IMR-90 (cell line): Measurements from ENCODE around the gene TNFRSF21. TPM values are rescaled to one million over a fixed set of nuclear protein-coding genes. Genes with fewer than 3 reads are reported as not detected.

ENCODE experiments used
- ATAC-seq: fragments of 200-7000 bp; cut with Tn5 transposase; 2 replicates; pipeline ENCODE4 v1.9.1; 2020; ENCODE audit warnings: low read depth, mild to moderate bottlenecking, moderate library complexity
- BruUV-seq: library from RNA; stranded (reverse); fragments of 400-500 nt; replicated peaks from 2 replicates; lab custom pipeline; 2021; lab: Mats Ljungman, UMichigan
- CTCF ChIA-PET: fragments of 300-600 bp; formaldehyde crosslinking; extraction: SDS; loops from one replicate; lab custom pipeline; 2021; ENCODE audit warnings: antibody characterized with exemption; lab: Yijun Ruan, JAX
- POLR2A ChIA-PET: fragments of 300-600 bp; sonication (Branson Sonifier 250); formaldehyde crosslinking; loops from one replicate; lab custom pipeline; 2022; ENCODE audit warnings: antibody characterized with exemption; ENCODE audit not compliant: unreplicated experiment; lab: Charles Lee
- DNase-seq: peaks from one replicate; pipeline ENCODE4 v3.0.0; 2013
- H2AFZ ChIP-seq: replicated peaks from 2 replicates; pipeline ENCODE3; 2013; ENCODE audit warnings: low read length, mild to moderate bottlenecking; ENCODE audit not compliant: poor library complexity
- H2AK5ac ChIP-seq: 2 replicates; pipeline ENCODE4 v1.6.1; 2013; ENCODE audit warnings: low read depth, low read length, inconsistent platforms
- H2AK9ac ChIP-seq: replicated peaks from 2 replicates; pipeline ENCODE3; 2013; ENCODE audit warnings: mild to moderate bottlenecking, low read depth, low read length, moderate library complexity; ENCODE audit not compliant: poor library complexity
- H2BK120ac ChIP-seq: 2 replicates; pipeline ENCODE4 v1.6.1; 2013; ENCODE audit warnings: low read depth, low read length, inconsistent platforms
- H2BK15ac ChIP-seq: 3 replicates; pipeline ENCODE4 v1.6.1; 2013; ENCODE audit warnings: low read depth, low read length, inconsistent platforms
- H2BK20ac ChIP-seq: 2 replicates; pipeline ENCODE4 v1.6.1; 2013; ENCODE audit warnings: low read depth, mild to moderate bottlenecking, inconsistent platforms, low read length, moderate library complexity
- H2BK5ac ChIP-seq: 2 replicates; pipeline ENCODE4 v1.6.1; 2013; ENCODE audit warnings: mild to moderate bottlenecking, low read depth, low read length, inconsistent platforms; ENCODE audit not compliant: poor library complexity, severe bottlenecking
- H3K14ac ChIP-seq: replicated peaks from 2 replicates; pipeline ENCODE4 v1.6.1; 2013; ENCODE audit warnings: low read depth, low read length, inconsistent platforms
- H3K18ac ChIP-seq: 2 replicates; pipeline ENCODE4 v1.6.1; 2013; ENCODE audit warnings: low read depth, low read length, control low read depth
- H3K23ac ChIP-seq: 2 replicates; pipeline ENCODE4 v1.6.1; 2013; ENCODE audit warnings: low read depth, low read length, inconsistent platforms
- H3K27ac ChIP-seq: 2 replicates; pipeline ENCODE4 v1.5.1; 2013; ENCODE audit warnings: mild to moderate bottlenecking, control low read depth, low read length; ENCODE audit not compliant: insufficient read depth
- H3K27me3 ChIP-seq: 2 replicates; pipeline ENCODE4 v1.6.1; 2013; ENCODE audit warnings: low read length; ENCODE audit not compliant: control insufficient read depth, insufficient read depth
- H3K36me3 ChIP-seq: 2 replicates; pipeline ENCODE4 v1.6.1; 2013; ENCODE audit warnings: low read length, mixed read lengths; ENCODE audit not compliant: control insufficient read depth, insufficient read depth
- H3K4ac ChIP-seq: 2 replicates; pipeline ENCODE4 v1.6.1; 2013; ENCODE audit warnings: low read depth, low read length, inconsistent platforms
- H3K4me1 ChIP-seq: 2 replicates; pipeline ENCODE4 v1.6.1; 2013; ENCODE audit warnings: low read length, mixed read lengths; ENCODE audit not compliant: control insufficient read depth, insufficient read depth
- H3K4me2 ChIP-seq: 2 replicates; pipeline ENCODE4 v1.6.1; 2013; ENCODE audit warnings: low read depth, mild to moderate bottlenecking, control low read depth, low read length, moderate library complexity
- H3K4me3 ChIP-seq: 2 replicates; pipeline ENCODE4 v1.5.1; 2013; ENCODE audit warnings: low read depth, mild to moderate bottlenecking, control low read depth, low read length, moderate library complexity; ENCODE audit not compliant: insufficient read depth
- H3K56ac ChIP-seq: 2 replicates; pipeline ENCODE4 v1.6.1; 2013; ENCODE audit warnings: low read length, inconsistent platforms; ENCODE audit not compliant: insufficient read depth; ENCODE audit errors: extremely low read depth
- H3K79me1 ChIP-seq, 2 experiments: 2 replicates each; pipeline ENCODE4 v1.6.1; 2013; ENCODE audit warnings: low read length in 2 of 2, inconsistent platforms in 1 of 2, low read depth in 1 of 2
- H3K9ac ChIP-seq: 2 replicates; pipeline ENCODE4 v1.6.1; 2013; ENCODE audit warnings: low read depth, low read length, control low read depth
- H3K9me1 ChIP-seq: 2 replicates; pipeline ENCODE4 v1.6.1; 2013; ENCODE audit warnings: low read length, inconsistent platforms; ENCODE audit not compliant: insufficient read depth
- H3K9me3 ChIP-seq: 2 replicates; pipeline ENCODE4 v1.6.1; 2013; ENCODE audit warnings: low read length; ENCODE audit not compliant: control insufficient read depth, insufficient read depth
- H4K20me1 ChIP-seq: 2 replicates; pipeline ENCODE4 v1.6.1; 2013; ENCODE audit warnings: low read length, inconsistent platforms; ENCODE audit not compliant: insufficient read depth
- H4K5ac ChIP-seq: 2 replicates; pipeline ENCODE4 v1.6.1; 2013; ENCODE audit warnings: mild to moderate bottlenecking, low read depth, low read length, control low read depth
- H4K8ac ChIP-seq, 2 experiments: 2 replicates each; pipeline ENCODE4 v1.6.1; 2013; ENCODE audit warnings: low read depth in 2 of 2, low read length in 2 of 2, control low read depth in 1 of 2, inconsistent platforms in 1 of 2
- H4K91ac ChIP-seq: 2 replicates; pipeline ENCODE4 v1.6.1; 2013; ENCODE audit warnings: low read depth, low read length, inconsistent platforms; ENCODE audit not compliant: insufficient read depth
- BHLHE40 ChIP-seq: fragments of 150-350 bp; IDR thresholded peaks from 2 replicates; pipeline ENCODE4 v1.6.1; 2016; ENCODE audit warnings: mild to moderate bottlenecking, low read depth, low read length
- CEBPB ChIP-seq: IDR thresholded peaks from 2 replicates; pipeline ENCODE4 v1.6.1; 2012; ENCODE audit warnings: low read depth, low read length, improper control_type of control experiment
- CHD1 ChIP-seq: IDR thresholded peaks from 2 replicates; pipeline ENCODE4 v1.6.1; 2012; ENCODE audit warnings: low read depth, low read length, improper control_type of control experiment
- CTCF ChIP-seq: conservative IDR thresholded peaks from 2 replicates; pipeline ENCODE4 v1.5.1; 2012; ENCODE audit warnings: mild to moderate bottlenecking, low read depth, low read length, improper control_type of control experiment
- ELK1 ChIP-seq: fragments of 150-350 bp; IDR thresholded peaks from 2 replicates; pipeline ENCODE4 v1.6.1; 2016; ENCODE audit warnings: low read depth, mild to moderate bottlenecking, low read length, moderate library complexity, borderline replicate concordance
- FOS ChIP-seq: fragments of 150-350 bp; IDR thresholded peaks from 2 replicates; pipeline ENCODE4 v1.6.1; 2016; ENCODE audit warnings: low read depth, low read length
- MAFK ChIP-seq: IDR thresholded peaks from 2 replicates; pipeline ENCODE4 v1.6.1; 2012; ENCODE audit warnings: low read depth, low read length, improper control_type of control experiment
- MAZ ChIP-seq: IDR thresholded peaks from 2 replicates; pipeline ENCODE4 v1.6.1; 2012; ENCODE audit warnings: low read depth, mild to moderate bottlenecking, low read length, improper control_type of control experiment, moderate library complexity, borderline replicate concordance
- MXI1 ChIP-seq: IDR thresholded peaks from 2 replicates; pipeline ENCODE4 v1.6.1; 2012; ENCODE audit warnings: low read depth, mild to moderate bottlenecking, low read length, moderate library complexity, borderline replicate concordance
- NFE2L2 ChIP-seq: fragments of 150-350 bp; IDR thresholded peaks from 2 replicates; pipeline ENCODE4 v1.6.1; 2016; ENCODE audit warnings: low read depth, mild to moderate bottlenecking, low read length
- POLR2A ChIP-seq: IDR thresholded peaks from 2 replicates; pipeline ENCODE4 v1.6.1; 2012; ENCODE audit warnings: mild to moderate bottlenecking, low read depth, low read length
- RAD21 ChIP-seq: IDR thresholded peaks from 2 replicates; pipeline ENCODE4 v1.6.1; 2012; ENCODE audit warnings: low read length, improper control_type of control experiment
- RCOR1 ChIP-seq: IDR thresholded peaks from 2 replicates; pipeline ENCODE4 v1.6.1; 2012; ENCODE audit warnings: mild to moderate bottlenecking, low read length, improper control_type of control experiment; ENCODE audit not compliant: insufficient replicate concordance
- RFX5 ChIP-seq: IDR thresholded peaks from 2 replicates; pipeline ENCODE4 v1.8.0; 2012; ENCODE audit warnings: low read depth, mild to moderate bottlenecking, low read length, moderate library complexity
- SMC3 ChIP-seq: fragments of 150-350 bp; IDR thresholded peaks from 2 replicates; pipeline ENCODE4 v1.6.1; 2016; ENCODE audit warnings: low read depth, mild to moderate bottlenecking, antibody characterized with exemption, low read length, moderate library complexity
- USF2 ChIP-seq: fragments of 150-350 bp; IDR thresholded peaks from 2 replicates; pipeline ENCODE4 v1.6.1; 2017; ENCODE audit warnings: mild to moderate bottlenecking, antibody characterized with exemption, low read length, low read depth
- WGBS, 2 experiments: methylation state at CpG; one replicate each; pipeline versions ENCODE4 v1.1.5 to v1.1.7; 2013; ENCODE audit warnings: missing lambda C conversion rate in 2 of 2; ENCODE audit not compliant: insufficient read length in 1 of 2; ENCODE audit errors: extremely low coverage in 2 of 2; 5-methylcytosine and 5-hydroxymethylcytosine counted together
- dilution Hi-C: fragments of 300-500 bp; cut with HindIII; formaldehyde crosslinking; loops from one replicate; pipeline ENCODE4 v1.14.3; 2018; ENCODE audit warnings: low sequenced_read_pairs; ENCODE audit not compliant: unreplicated experiment
- in situ Hi-C: fragments of 300-500 bp; cut with MboI; formaldehyde crosslinking; loops from 3 replicates; pipeline ENCODE4 v1.14.3; 2019; ENCODE audit warnings: low sequenced_read_pairs, inconsistent platforms, mixed read lengths
- intact Hi-C: fragments of 100-400 bp; cut with micrococcal nuclease; formaldehyde crosslinking; loops from 2 replicates; pipeline ENCODE4 v1.10.0; 2022
- polyA plus RNA-seq, 3 experiments: library from polyadenylated mRNA; depleted of rRNA; stranded (reverse); fragments of >200 nt; gene quantifications; 2 replicates each; pipeline ENCODE4 v1.2.3, GENCODE V29; 2012; ENCODE audit warnings: low replicate concordance in 1 of 3
- total RNA-seq: library from RNA; depleted of rRNA; stranded (reverse); fragments of >200 nt; gene quantifications from 2 replicates; pipeline ENCODE4 v1.2.3, GENCODE V29; 2012

TNFRSF21 gene
- total and polyA plus RNA-seq, 2 of the 4 experiments (the other 2 are of a cell fraction) = 2.9 to 6.9 TPM

- Histone ChIP-seq H3K56ac (no peak overlapping the region), H3K27ac (no peak overlapping the region), H3K4me2 (no peak overlapping the region), H3K18ac (no peak overlapping the region), H2AK5ac (no peak overlapping the region), H2BK120ac (no peak overlapping the region), H2AK9ac (no peak overlapping the region), H4K8ac (no peak overlapping the region), H4K91ac (no peak overlapping the region), H2BK15ac (no peak overlapping the region), H3K27me3 (no peaks in the 10 kb centered on the region), H3K9me1 (peaks cover 3% of the 10 kb centered on the region; the same call in 1 of the 2 replicates), H3K36me3 (peaks cover 6% of the 10 kb centered on the region; the same call in 1 of the 2 replicates), H3K4me3 (no peak overlapping the region), H3K23ac (no peak overlapping the region), H2BK5ac (no peak overlapping the region), H2AFZ (no peak overlapping the region), H3K9ac (no peak overlapping the region), H3K4me1 (no peaks in the 10 kb centered on the region), H3K14ac (no peak overlapping the region), H3K4ac (no peak overlapping the region), H2BK20ac (no peak overlapping the region), H4K20me1 (no peaks in the 10 kb centered on the region), H3K9me3 (no peaks in the 10 kb centered on the region), H3K79me1 (no peaks in the 10 kb centered on the region; a peak in 1 of 4 replicates), H4K5ac (no peak overlapping the region)
- dilution Hi-C loops (no loop called here), in situ Hi-C loops (no loop called here), intact Hi-C loops (no loop called here)
- ATAC-seq = no peak
- ChIA-PET CTCF (no interaction called here), POLR2A (no interaction called here)
- no TSS peak for BruUV-seq
- WGBS, 2 experiments = no CpG with 5 or more reads among the region's 6 CpGs
- no peak for DNase-seq
- no peak for TF ChIP-seq MAZ
- TF ChIP-seq FOS = no peak
- no peak for TF ChIP-seq NFE2L2
- TF ChIP-seq RAD21 = no peak
- TF ChIP-seq CHD1 = no peak
- TF ChIP-seq MAFK = no peak
- no peak for TF ChIP-seq CEBPB
- TF ChIP-seq MXI1 = no peak
- TF ChIP-seq RFX5 = no peak
- no peak for TF ChIP-seq SMC3
- no peak for TF ChIP-seq BHLHE40
- TF ChIP-seq USF2 = no peak
- TF ChIP-seq POLR2A = no peak
- TF ChIP-seq RCOR1 = no peak
- TF ChIP-seq CTCF = no peak
- no peak for TF ChIP-seq ELK1
Measured at GRCh38 chr6:47254051-47254450, 55.7 kb downstream of the TNFRSF21 start.
